Endothelial cell of umbilical vein (primary cell): ENCODE results near the gene GPA33. TPM values are rescaled to one million over a fixed set of nuclear protein-coding genes. Genes with fewer than 3 reads are reported as not detected.

ENCODE experiments used
- BruUV-seq: library from RNA; stranded (reverse); fragments of 400-500 nt; replicated peaks from 2 replicates; lab custom pipeline; 2021; lab: Mats Ljungman, UMichigan
- CTCF ChIA-PET: fragments of 300-600, 350-600 bp; sonication (Branson Sonifier 250); formaldehyde crosslinking; loops from one replicate; lab custom pipeline; 2021; ENCODE audit warnings: antibody characterized with exemption, inconsistent platforms; lab: Charles Lee
- POLR2A ChIA-PET: fragments of 300-600, 350-600 bp; sonication (Branson Sonifier 250); formaldehyde crosslinking; loops from one replicate; lab custom pipeline; 2021; ENCODE audit warnings: antibody characterized with exemption, inconsistent platforms; lab: Charles Lee
- DNase-seq: peaks from one replicate; pipeline ENCODE4 v3.0.0-alpha.2; 2011; ENCODE audit warnings: low read depth, low spot score
- FAIRE-seq: peaks from 2 replicates; lab custom pipeline; 2011; peaks lifted over from hg19 to GRCh38; lab: Jason Lieb, UNC
- H2AFZ ChIP-seq: 2 replicates; pipeline ENCODE4 v1.6.0; 2012; ENCODE audit warnings: low read depth, low read length, control low read depth, inconsistent platforms
- H3K27ac ChIP-seq: 2 replicates; pipeline ENCODE4 v1.5.1; 2011; ENCODE audit warnings: low read depth, mild to moderate bottlenecking, control low read depth, low read length, moderate library complexity; ENCODE audit not compliant: insufficient read depth
- H3K27me3 ChIP-seq, 2 experiments: 2 replicates each; pipeline versions ENCODE4 v1.6.0 to v1.6.1; 2011; ENCODE audit warnings: low read length in 2 of 2, mixed read lengths in 1 of 2; ENCODE audit not compliant: control insufficient read depth in 2 of 2, insufficient read depth in 2 of 2
- H3K36me3 ChIP-seq, 2 experiments: 2 replicates in 1 of 2; 3 replicates in 1 of 2; pipeline ENCODE4 v1.5.1; 2011; ENCODE audit warnings: low read length in 2 of 2, mild to moderate bottlenecking in 1 of 2, moderate library complexity in 1 of 2; ENCODE audit not compliant: control insufficient read depth in 2 of 2, insufficient read depth in 2 of 2; ENCODE audit errors: extremely low read depth in 1 of 2
- H3K4me1 ChIP-seq: 3 replicates; pipeline ENCODE4 v1.5.1; 2011; ENCODE audit warnings: mild to moderate bottlenecking, low read length; ENCODE audit not compliant: control insufficient read depth, insufficient read depth; ENCODE audit errors: extremely low read depth
- H3K4me2 ChIP-seq: 2 replicates; pipeline ENCODE4 v1.6.1; 2011; ENCODE audit warnings: low read length, control low read depth, mixed read lengths; ENCODE audit not compliant: insufficient read depth
- H3K4me3 ChIP-seq, 3 experiments: fragments of 200-600 bp in 1 of 3; sonication (generic), shearing (Covaris generic) in 1 of 3; replicated peaks in 1 of 3; 2 replicates each; pipeline ENCODE4 v1.5.1; 2011 to 2016; ENCODE audit warnings: control low read depth in 3 of 3, low read length in 3 of 3, mild to moderate bottlenecking in 2 of 3, inconsistent platforms in 1 of 3, low read depth in 1 of 3, moderate library complexity in 1 of 3; ENCODE audit not compliant: insufficient read depth in 1 of 3
- H3K79me2 ChIP-seq: 2 replicates; pipeline ENCODE4 v1.6.0; 2012; ENCODE audit warnings: low read length, inconsistent platforms; ENCODE audit not compliant: control insufficient read depth, insufficient read depth
- H3K9ac ChIP-seq: replicated peaks from 2 replicates; pipeline ENCODE3; 2011; ENCODE audit warnings: low read length, control low read depth; ENCODE audit not compliant: insufficient read depth; ENCODE audit errors: extremely low read depth
- H3K9me1 ChIP-seq: replicated peaks from 3 replicates; pipeline ENCODE4 v1.6.0; 2011; ENCODE audit warnings: mild to moderate bottlenecking, low read length; ENCODE audit not compliant: control insufficient read depth, insufficient read depth; ENCODE audit errors: extremely low read depth
- H3K9me3 ChIP-seq: replicated peaks from 2 replicates; pipeline ENCODE4 v1.5.1; 2012; ENCODE audit warnings: low read length, inconsistent platforms; ENCODE audit not compliant: control insufficient read depth, insufficient read depth
- H4K20me1 ChIP-seq: replicated peaks from 2 replicates; pipeline ENCODE3; 2011; ENCODE audit warnings: mild to moderate bottlenecking, low read length; ENCODE audit not compliant: control insufficient read depth, insufficient read depth; ENCODE audit errors: extremely low read depth
- EZH2 ChIP-seq: IDR thresholded peaks from 2 replicates; pipeline ENCODE4 v1.6.1; 2012; ENCODE audit warnings: borderline replicate concordance, low read depth, mild to moderate bottlenecking, moderate library complexity, low read length, inconsistent platforms; ENCODE audit not compliant: severe bottlenecking
- FOS ChIP-seq: IDR thresholded peaks from 2 replicates; pipeline ENCODE4 v1.6.1; 2011; ENCODE audit warnings: mild to moderate bottlenecking, low read length, moderate library complexity, borderline replicate concordance; ENCODE audit not compliant: insufficient read depth
- GATA2 ChIP-seq: IDR thresholded peaks from 2 replicates; pipeline ENCODE4 v1.7.0; 2011; ENCODE audit warnings: low read depth, mild to moderate bottlenecking, moderate library complexity, mixed read lengths, low read length; ENCODE audit not compliant: insufficient read length, insufficient read depth
- JUN ChIP-seq: IDR thresholded peaks from 2 replicates; pipeline ENCODE4 v1.6.1; 2011; ENCODE audit warnings: borderline replicate concordance, low read depth; ENCODE audit not compliant: insufficient read length, insufficient read depth
- MYC ChIP-seq: IDR thresholded peaks from one replicate; pipeline ENCODE4 v1.6.1; 2011; ENCODE audit warnings: mild to moderate bottlenecking, low read depth, low read length
- dilution Hi-C: fragments of 300-500 bp; cut with MboI; formaldehyde crosslinking; loops from one replicate; pipeline ENCODE4 v1.15.0; 2019; ENCODE audit warnings: low sequenced_read_pairs; ENCODE audit not compliant: extremely low pct_ligation_motif_present
- intact Hi-C: fragments of 100-400 bp; cut with micrococcal nuclease; formaldehyde crosslinking; loops from one replicate; pipeline ENCODE4 v1.10.0; 2022
- polyA plus RNA-seq, 4 experiments: library from polyadenylated mRNA; depleted of rRNA in 3 of 4; stranded (reverse) in 3 of 4; unstranded in 1 of 4; fragments of >200 nt; gene quantifications; 2 replicates each; pipeline versions ENCODE4 v1.2.1 to v1.2.3, GENCODE V29; 2011 to 2012; ENCODE audit warnings: missing spikeins in 1 of 4
- total RNA-seq: library from RNA; stranded (reverse); gene quantifications from 2 replicates; pipeline ENCODE4 v1.2.3, GENCODE V29; 2021
- TF ChIP-seq, protein P1 (sequence below): IDR thresholded peaks from 2 replicates; pipeline ENCODE4 v1.6.1; 2011; ENCODE audit not compliant: insufficient read depth, insufficient read length
- TF ChIP-seq, protein P2 (sequence below), 2 donors: IDR thresholded peaks; 1 replicate in 1 of 2; 2 replicates in 1 of 2; pipeline ENCODE4 v1.5.1; 2011; ENCODE audit warnings: low read length in 2 of 2, mild to moderate bottlenecking in 2 of 2, moderate library complexity in 2 of 2, control low read depth in 1 of 2, inconsistent platforms in 1 of 2, low read depth in 1 of 2; ENCODE audit not compliant: insufficient read depth in 1 of 2; ENCODE audit errors: extremely low read depth in 1 of 2

GPA33 gene
- total and polyA plus RNA-seq, 2 donors (not counting 3 experiments of a cell fraction or from before 2014, with no cell fraction given), result not detected

DNA sequence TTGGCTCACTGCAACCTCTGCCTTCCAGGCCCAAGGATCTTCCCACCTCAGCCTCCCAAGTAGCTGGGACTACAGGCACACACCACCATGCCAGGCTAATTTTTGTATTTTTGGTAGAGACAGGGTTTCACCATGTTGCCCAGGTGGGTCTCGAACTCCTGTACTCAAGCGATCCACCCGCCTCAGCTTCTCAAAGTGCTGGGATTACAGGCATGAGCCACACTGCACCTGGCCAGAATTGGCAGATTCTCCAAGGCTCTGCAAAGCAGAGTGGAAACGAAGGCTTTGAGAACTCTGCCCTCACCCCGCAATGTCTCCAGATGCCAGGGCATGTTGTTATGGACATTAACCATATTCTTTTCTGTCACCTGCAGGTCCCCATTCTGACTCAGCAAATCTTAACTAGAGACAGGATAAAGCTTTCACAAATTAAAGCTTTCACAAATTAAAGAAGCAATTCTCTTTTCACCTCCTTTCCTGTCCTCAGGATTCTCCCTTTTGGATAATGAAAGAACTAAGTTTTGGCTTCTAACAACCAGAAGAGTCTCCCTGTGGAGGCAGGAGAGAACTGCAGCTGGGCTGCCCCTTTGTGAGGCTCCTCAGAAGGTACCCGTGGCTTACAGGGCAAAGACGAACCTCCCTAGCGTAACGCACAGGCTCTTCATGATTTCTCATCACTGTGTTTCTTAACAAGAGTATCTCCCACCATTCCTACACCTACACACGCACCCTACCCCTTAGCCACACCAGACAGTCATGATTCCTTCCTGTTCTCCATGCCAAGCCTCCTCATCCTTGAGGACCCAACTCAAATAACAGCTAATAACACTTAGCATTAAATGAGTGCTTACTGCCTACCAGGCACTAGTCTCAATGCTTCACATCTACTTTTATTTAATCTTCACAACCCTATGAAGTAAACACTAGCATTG is 29.8 kb downstream of the GPA33 start:
- Histone ChIP-seq H3K9ac (no peak overlapping the region), H3K79me2 (no peaks in the 10 kb centered on the region), H4K20me1 (no peaks in the 10 kb centered on the region), H2AFZ (no peak overlapping the region), H3K27ac (no peak overlapping the region), H3K27me3 (peaks cover 0 to 5% of the 10 kb centered on the region in 2 experiments), H3K4me1 (peaks cover 3% of the 10 kb centered on the region), H3K36me3 (no peaks in the 10 kb centered on the region), H3K4me2 (no peak overlapping the region), H3K4me3 (no peak overlapping the region), H3K9me3 (no peaks in the 10 kb centered on the region), H3K9me1 (no peaks in the 10 kb centered on the region)
- POLR2A ChIA-PET, result no interaction called here
- dilution Hi-C loops (no loop called here), intact Hi-C loops (no loop called here)
- no peak for DNase-seq
- FAIRE-seq, result no peak
- no peak for TF ChIP-seq JUN
- TF ChIP-seq, protein P1, sequence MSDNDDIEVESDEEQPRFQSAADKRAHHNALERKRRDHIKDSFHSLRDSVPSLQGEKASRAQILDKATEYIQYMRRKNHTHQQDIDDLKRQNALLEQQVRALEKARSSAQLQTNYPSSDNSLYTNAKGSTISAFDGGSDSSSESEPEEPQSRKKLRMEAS, result no peak
- no peak for TF ChIP-seq GATA2
- no peak for TF ChIP-seq FOS
- no peak for TF ChIP-seq MYC
- TF ChIP-seq, protein P2, sequence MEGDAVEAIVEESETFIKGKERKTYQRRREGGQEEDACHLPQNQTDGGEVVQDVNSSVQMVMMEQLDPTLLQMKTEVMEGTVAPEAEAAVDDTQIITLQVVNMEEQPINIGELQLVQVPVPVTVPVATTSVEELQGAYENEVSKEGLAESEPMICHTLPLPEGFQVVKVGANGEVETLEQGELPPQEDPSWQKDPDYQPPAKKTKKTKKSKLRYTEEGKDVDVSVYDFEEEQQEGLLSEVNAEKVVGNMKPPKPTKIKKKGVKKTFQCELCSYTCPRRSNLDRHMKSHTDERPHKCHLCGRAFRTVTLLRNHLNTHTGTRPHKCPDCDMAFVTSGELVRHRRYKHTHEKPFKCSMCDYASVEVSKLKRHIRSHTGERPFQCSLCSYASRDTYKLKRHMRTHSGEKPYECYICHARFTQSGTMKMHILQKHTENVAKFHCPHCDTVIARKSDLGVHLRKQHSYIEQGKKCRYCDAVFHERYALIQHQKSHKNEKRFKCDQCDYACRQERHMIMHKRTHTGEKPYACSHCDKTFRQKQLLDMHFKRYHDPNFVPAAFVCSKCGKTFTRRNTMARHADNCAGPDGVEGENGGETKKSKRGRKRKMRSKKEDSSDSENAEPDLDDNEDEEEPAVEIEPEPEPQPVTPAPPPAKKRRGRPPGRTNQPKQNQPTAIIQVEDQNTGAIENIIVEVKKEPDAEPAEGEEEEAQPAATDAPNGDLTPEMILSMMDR (IDR thresholded peaks at IDR 0.05; ENCODE audit: extremely low read depth in 1 of 2, insufficient read depth in 1 of 2, low read depth in 1 of 2, low read length in 2 of 2), result no peak
- no peak for TF ChIP-seq EZH2
- CTCF ChIA-PET, result interaction anchor here (0.6 to 12.6 kb wide), 21 partner anchors 9 to 1136 kb away, joined by 3 to 509 read pairs (median 5); partner anchors contain the start of genes CREG1, POGK, POU2F1 and TADA1
- no TSS peak for BruUV-seq
